ENCODE data around the gene ANKRD34A.

ANKRD34A gene

DNA sequence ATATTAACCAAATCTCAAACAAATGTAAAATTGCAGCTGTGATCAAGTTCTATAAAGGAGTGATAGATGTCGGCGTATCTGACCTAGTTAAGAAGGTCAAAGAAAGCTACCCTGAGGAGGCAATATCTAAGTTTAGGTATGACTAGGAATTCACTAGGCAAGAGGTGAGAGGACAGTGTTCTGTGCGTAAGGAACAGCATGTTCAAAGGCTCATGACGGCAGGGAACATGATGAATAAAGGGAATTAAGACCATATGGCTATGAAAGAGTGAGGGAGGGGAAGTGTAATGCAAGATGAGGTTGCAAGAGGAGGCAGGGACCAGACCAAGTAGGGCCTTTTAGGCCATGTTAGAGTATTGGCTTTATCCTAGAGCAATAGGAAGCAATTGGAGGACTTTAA is 15.2 kb downstream of the ANKRD34A start:
- TF ChIP-seq, protein P1, sequence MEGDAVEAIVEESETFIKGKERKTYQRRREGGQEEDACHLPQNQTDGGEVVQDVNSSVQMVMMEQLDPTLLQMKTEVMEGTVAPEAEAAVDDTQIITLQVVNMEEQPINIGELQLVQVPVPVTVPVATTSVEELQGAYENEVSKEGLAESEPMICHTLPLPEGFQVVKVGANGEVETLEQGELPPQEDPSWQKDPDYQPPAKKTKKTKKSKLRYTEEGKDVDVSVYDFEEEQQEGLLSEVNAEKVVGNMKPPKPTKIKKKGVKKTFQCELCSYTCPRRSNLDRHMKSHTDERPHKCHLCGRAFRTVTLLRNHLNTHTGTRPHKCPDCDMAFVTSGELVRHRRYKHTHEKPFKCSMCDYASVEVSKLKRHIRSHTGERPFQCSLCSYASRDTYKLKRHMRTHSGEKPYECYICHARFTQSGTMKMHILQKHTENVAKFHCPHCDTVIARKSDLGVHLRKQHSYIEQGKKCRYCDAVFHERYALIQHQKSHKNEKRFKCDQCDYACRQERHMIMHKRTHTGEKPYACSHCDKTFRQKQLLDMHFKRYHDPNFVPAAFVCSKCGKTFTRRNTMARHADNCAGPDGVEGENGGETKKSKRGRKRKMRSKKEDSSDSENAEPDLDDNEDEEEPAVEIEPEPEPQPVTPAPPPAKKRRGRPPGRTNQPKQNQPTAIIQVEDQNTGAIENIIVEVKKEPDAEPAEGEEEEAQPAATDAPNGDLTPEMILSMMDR (IDR thresholded peaks at IDR 0.05; ENCODE audit: extremely low read depth, insufficient read depth, missing control alignments) = no peak
- DNase-seq (ENCODE audit: low spot score) = no peak

DNA sequence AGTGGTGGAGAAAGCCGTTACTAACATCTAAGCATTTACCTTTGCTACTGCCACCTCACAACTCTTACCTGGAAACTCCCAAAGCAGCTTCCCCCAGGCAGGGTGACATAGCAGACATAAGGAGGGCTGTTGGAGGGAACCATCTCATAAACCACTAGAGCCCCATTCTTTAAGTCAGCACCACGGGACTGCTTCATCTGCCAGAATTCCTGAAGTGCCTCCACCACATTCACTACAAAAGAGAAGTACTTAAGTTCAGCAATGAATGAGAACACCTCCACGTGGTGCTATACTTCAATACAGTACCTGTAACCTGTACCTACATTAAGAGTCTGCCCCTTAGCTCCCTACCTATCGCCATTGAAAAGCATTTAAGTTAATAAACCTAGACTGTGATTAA is 16.8 kb downstream of the ANKRD34A start:
- in situ Hi-C loops (cut with MboI; ENCODE audit: low pct_unique_long_range_greater_than_20kb, low sequenced_read_pairs, unreplicated experiment) = no loop called here
- no peak for DNase-seq (ENCODE audit: low spot score)
- TF ChIP-seq, protein P1 (IDR thresholded peaks at IDR 0.05; ENCODE audit: extremely low read depth, insufficient read depth, missing control alignments) = no peak

More for the DNA sequence above, 15.2 kb downstream of the ANKRD34A start:
- in situ Hi-C loops (cut with MboI; ENCODE audit: low pct_unique_long_range_greater_than_20kb, low sequenced_read_pairs, unreplicated experiment) = no loop called here

DNA sequence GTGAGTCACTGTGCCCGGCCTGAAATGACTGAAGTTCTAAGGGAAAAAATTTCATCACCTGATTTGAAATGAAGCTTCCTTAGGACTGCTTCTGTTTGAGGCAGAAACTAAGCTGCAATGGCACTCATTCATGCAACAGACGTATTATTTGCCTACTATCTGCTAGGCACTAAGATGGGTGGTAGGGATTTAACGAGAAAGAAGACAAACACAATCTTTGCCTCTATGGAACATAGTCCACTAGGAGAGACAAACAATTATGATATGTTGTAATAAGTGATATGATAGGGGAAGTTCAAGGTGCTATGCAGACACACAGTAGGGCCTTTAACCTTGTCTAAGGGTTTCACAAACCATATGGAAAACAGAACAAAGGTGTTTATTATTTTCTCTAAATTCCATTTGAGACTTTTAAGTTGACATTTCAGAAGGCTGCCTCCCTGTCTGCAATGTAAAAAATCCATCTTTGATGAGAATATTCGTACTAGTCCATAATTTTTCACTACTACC is 17.8 kb downstream of the ANKRD34A start:
- in situ Hi-C loops (cut with MboI; ENCODE audit: low pct_unique_long_range_greater_than_20kb, low sequenced_read_pairs, unreplicated experiment) = no loop called here
- DNase-seq (ENCODE audit: low spot score) = no peak
- TF ChIP-seq, protein P1 (IDR thresholded peaks at IDR 0.05; ENCODE audit: extremely low read depth, insufficient read depth, missing control alignments) = no peak

DNA sequence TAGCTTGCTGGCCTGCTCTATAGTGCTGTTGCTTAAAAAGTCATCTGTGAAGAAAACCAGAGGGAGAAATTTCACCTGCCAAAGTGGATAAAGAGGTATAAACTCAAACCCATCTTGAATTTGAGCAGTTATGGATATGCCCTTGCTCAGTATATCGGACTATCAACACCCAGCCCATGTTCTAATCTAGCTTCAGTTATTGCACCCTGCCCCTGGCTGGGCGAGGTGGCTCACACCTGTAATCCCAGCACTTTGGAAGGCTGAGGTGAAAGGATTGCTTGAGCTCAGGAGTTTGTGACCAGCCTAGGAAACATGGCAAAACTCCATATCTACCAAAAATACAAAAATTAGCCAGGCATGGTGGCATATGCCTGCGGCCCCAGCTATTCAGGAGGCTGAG is 19.8 kb downstream of the ANKRD34A start:
- no peak for DNase-seq (ENCODE audit: low spot score)
- TF ChIP-seq, protein P1 (IDR thresholded peaks at IDR 0.05; ENCODE audit: extremely low read depth, insufficient read depth, missing control alignments) = no peak
- in situ Hi-C loops (cut with MboI; ENCODE audit: low pct_unique_long_range_greater_than_20kb, low sequenced_read_pairs, unreplicated experiment) = no loop called here

DNA sequence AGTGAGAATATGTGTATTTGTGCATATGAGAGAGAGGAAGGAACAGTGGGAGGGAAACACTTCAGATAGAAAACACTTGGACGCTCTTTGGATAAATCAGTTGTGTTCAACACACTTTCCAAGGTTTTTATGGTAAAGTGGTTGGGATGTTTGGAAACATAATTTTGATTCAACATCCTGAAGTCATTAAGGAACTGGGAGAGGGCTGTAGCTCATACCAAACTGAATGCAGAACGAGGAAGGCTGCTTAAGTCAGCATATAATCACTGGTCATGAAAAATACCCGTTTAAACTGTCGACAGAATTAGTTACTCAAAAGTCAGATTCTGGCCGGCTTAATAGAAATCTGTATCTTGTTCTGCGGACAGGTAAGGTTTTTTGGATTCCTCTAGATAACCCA is 21.5 kb downstream of the ANKRD34A start:
- DNase-seq (ENCODE audit: low spot score) = no peak
- in situ Hi-C loops (cut with MboI; ENCODE audit: low pct_unique_long_range_greater_than_20kb, low sequenced_read_pairs, unreplicated experiment) = no loop called here
- TF ChIP-seq, protein P1 (IDR thresholded peaks at IDR 0.05; ENCODE audit: extremely low read depth, insufficient read depth, missing control alignments) = no peak

DNA sequence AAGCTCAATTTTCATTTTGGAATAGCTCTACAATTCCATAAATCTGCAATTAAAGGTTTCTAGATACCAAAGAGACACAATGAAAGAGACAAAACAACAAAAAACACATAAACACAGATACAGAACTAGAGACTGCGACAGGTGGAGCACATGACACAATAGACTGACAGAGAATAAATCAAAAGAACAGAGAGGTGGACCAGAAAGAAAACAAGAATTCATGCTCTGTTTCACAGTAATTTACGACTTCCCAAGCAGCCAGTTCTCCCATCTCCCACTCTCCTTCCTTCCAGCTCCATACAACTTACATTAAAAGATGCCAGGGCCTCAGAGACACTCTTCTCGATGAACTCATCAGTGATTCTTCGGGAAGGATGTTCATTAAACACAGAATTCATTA is 22.0 kb downstream of the ANKRD34A start:
- in situ Hi-C loops (cut with MboI; ENCODE audit: low pct_unique_long_range_greater_than_20kb, low sequenced_read_pairs, unreplicated experiment) = no loop called here
- DNase-seq (ENCODE audit: low spot score) = no peak
- TF ChIP-seq, protein P1 (IDR thresholded peaks at IDR 0.05; ENCODE audit: extremely low read depth, insufficient read depth, missing control alignments) = no peak

DNA sequence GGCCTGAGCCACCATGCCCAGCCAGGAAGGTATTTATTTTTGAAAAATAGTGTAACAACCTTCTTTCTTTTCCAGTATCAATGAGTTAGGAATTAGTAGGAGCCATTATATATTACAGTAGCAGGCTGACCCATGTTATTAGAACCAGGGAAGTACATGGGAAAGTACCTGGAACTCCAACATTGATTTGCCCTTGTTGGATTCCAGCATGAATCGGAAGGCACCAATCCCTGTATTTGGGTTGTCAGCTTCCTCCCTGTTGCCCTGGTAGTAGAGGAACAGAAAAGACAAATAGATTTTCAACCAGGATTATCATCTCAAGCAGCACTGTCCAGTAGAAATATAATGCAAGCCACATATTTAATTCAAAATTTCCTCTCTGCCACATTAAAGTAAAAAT is 26.9 kb downstream of the ANKRD34A start:
- DNase-seq (ENCODE audit: low spot score) = no peak
- TF ChIP-seq, protein P1 (IDR thresholded peaks at IDR 0.05; ENCODE audit: extremely low read depth, insufficient read depth, missing control alignments) = no peak
- in situ Hi-C loops (cut with MboI; ENCODE audit: low pct_unique_long_range_greater_than_20kb, low sequenced_read_pairs, unreplicated experiment) = no loop called here

All from GM13977 (cell line).